HG03135 (cell line): Measurements from ENCODE around the gene P3H4.
"Not testable (repeated sequence)": the region's sequence is repeated elsewhere in the genome, so short reads cannot be mapped to it uniquely, and the experiment has no call there.

Experiments used
- ATAC-seq: cut with Tn5 transposase; IDR thresholded peaks from one replicate; pipeline ENCODE4 v1.9.1; 2021; ENCODE audit warnings: mild to moderate bottlenecking, moderate library complexity; ENCODE audit not compliant: unreplicated experiment

P3H4 gene

GRCh38 chr17:41811549-41812380 is at the start of gene P3H4:
TSS of gene P3H4 (minus strand) at chr17:41811949. CDS start at chr17:41811915, 34 bp downstream.
- no peak for ATAC-seq

- ATAC-seq = no peak
Measured at GRCh38 chr17:41860254-41860931, 48.6 kb upstream of the P3H4 start.

- not testable (repeated sequence) for ATAC-seq
Measured at GRCh38 chr17:41851382-41851781, 39.6 kb upstream of the P3H4 start.

GRCh38 chr17:41849251-41849990 is 37.7 kb upstream of the P3H4 start:
- ATAC-seq = no peak

- ATAC-seq = no peak
Measured at GRCh38 chr17:41848788-41849187, 37.0 kb upstream of the P3H4 start.

GRCh38 chr17:41844971-41845370 is 33.2 kb upstream of the P3H4 start:
- no peak for ATAC-seq

- not testable (repeated sequence) for ATAC-seq
Measured at GRCh38 chr17:41840781-41841180, 29.0 kb upstream of the P3H4 start.

GRCh38 chr17:41839448-41839847 is 27.7 kb upstream of the P3H4 start:
- not testable (repeated sequence) for ATAC-seq

GRCh38 chr17:41837761-41838538 is 26.2 kb upstream of the P3H4 start, which contains the start of gene KLHL10:
TSS of gene KLHL10 (plus strand) at chr17:41837825. CDS start at chr17:41837933, 108 bp downstream.
- no peak for ATAC-seq

GRCh38 chr17:41836550-41837196 is 24.9 kb upstream of the P3H4 start:
- no peak for ATAC-seq

GRCh38 chr17:41835800-41836549 is 24.2 kb upstream of the P3H4 start, which contains the start of gene NT5C3B:
TSS of gene NT5C3B (minus strand) at chr17:41836232. CDS start at chr17:41836193, 39 bp downstream.
- no peak for ATAC-seq

- no peak for ATAC-seq
Measured at GRCh38 chr17:41835214-41835799, 23.6 kb upstream of the P3H4 start.

GRCh38 chr17:41829961-41830360 is 18.2 kb upstream of the P3H4 start:
- ATAC-seq = not testable (repeated sequence)

- no peak for ATAC-seq
Measured at GRCh38 chr17:41825175-41825845, 13.6 kb upstream of the P3H4 start.

- ATAC-seq = no peak
Measured at GRCh38 chr17:41824086-41824485, 12.3 kb upstream of the P3H4 start.

GRCh38 chr17:41823580-41823979 is 11.8 kb upstream of the P3H4 start:
- ATAC-seq = no peak

GRCh38 chr17:41823141-41823524 is 11.4 kb upstream of the P3H4 start:
- ATAC-seq = no peak
